GM12878 (cell line): ENCODE results near the gene MBOAT7. TPM values are rescaled to one million over a fixed set of nuclear protein-coding genes. Genes with fewer than 3 reads are reported as not detected.

Experiments used
- ATAC-seq: fragments of 200-7000 bp; cut with Tn5 transposase; 3 replicates; pipeline ENCODE4 v1.9.1; 2020; ENCODE audit warnings: mild to moderate bottlenecking, moderate library complexity
- BruUV-seq: library from RNA; stranded (reverse); fragments of 400-500 nt; replicated peaks from 2 replicates; lab custom pipeline; 2021; lab: Mats Ljungman, UMichigan
- CTCF ChIA-PET: fragments of 300-600 bp; sonication (Branson Sonifier 250); formaldehyde crosslinking; extraction: SDS; loops from one replicate; lab custom pipeline; 2021; ENCODE audit warnings: inconsistent platforms; lab: Yijun Ruan, JAX
- POLR2A ChIA-PET: fragments of 350-600 bp; formaldehyde crosslinking; extraction: SDS; loops from one replicate; lab custom pipeline; 2021; ENCODE audit warnings: inconsistent platforms; lab: Charles Lee
- RAD21 ChIA-PET: fragments of 300-600 bp; sonication (Branson Sonifier 250); formaldehyde crosslinking; loops from one replicate; lab custom pipeline; 2023; ENCODE audit warnings: antibody characterized with exemption; ENCODE audit not compliant: unreplicated experiment; lab: Charles Lee
- SMC1A ChIA-PET: fragments of 300-600 bp; sonication (Branson Sonifier 250); formaldehyde crosslinking; loops from one replicate; lab custom pipeline; 2023; ENCODE audit not compliant: unreplicated experiment, uncharacterized antibody; lab: Charles Lee
- DNase-seq: peaks from one replicate; pipeline ENCODE4 v3.0.0-alpha.2; 2011; ENCODE audit warnings: low read depth, low spot score
- FAIRE-seq: peaks from 3 replicates; lab custom pipeline; 2011; peaks lifted over from hg19 to GRCh38; lab: Jason Lieb, UNC
- H2AFZ ChIP-seq: 2 replicates; pipeline ENCODE4 v1.6.0; 2011; ENCODE audit warnings: low read depth, low read length, control low read depth; ENCODE audit not compliant: control insufficient read depth
- H3K27ac ChIP-seq: 2 replicates; pipeline ENCODE4 v1.5.1; 2011; ENCODE audit warnings: control low read depth; ENCODE audit not compliant: control insufficient read depth, insufficient read depth
- H3K27me3 ChIP-seq, 2 experiments: replicated peaks in 1 of 2; 2 replicates each; pipeline versions ENCODE4 v1.6.0 to v1.6.1; 2011; ENCODE audit warnings: low read length in 1 of 2; ENCODE audit not compliant: control insufficient read depth in 2 of 2, insufficient read depth in 2 of 2
- H3K36me3 ChIP-seq, 2 experiments: 2 replicates each; pipeline ENCODE4 v1.5.1; 2011; ENCODE audit warnings: low read length in 1 of 2; ENCODE audit not compliant: control insufficient read depth in 2 of 2, insufficient read depth in 2 of 2
- H3K4me1 ChIP-seq: 2 replicates; pipeline ENCODE4 v1.6.1; 2011; ENCODE audit warnings: mild to moderate bottlenecking, low read length, moderate library complexity, mixed read lengths; ENCODE audit not compliant: control insufficient read depth, insufficient read depth
- H3K4me2 ChIP-seq: 2 replicates; pipeline ENCODE4 v1.6.0; 2011; ENCODE audit warnings: control low read depth; ENCODE audit not compliant: control insufficient read depth, insufficient read depth
- H3K4me3 ChIP-seq: fragments of 200-600 bp; sonication (generic); 2 replicates; pipeline ENCODE4 v1.5.1; 2016
- H3K79me2 ChIP-seq: 2 replicates; pipeline ENCODE4 v1.6.0; 2011; ENCODE audit warnings: low read length; ENCODE audit not compliant: control insufficient read depth, insufficient read depth
- H3K9ac ChIP-seq: 2 replicates; pipeline ENCODE4 v1.8.0; 2011; ENCODE audit warnings: low read length, control low read depth, mixed read lengths; ENCODE audit not compliant: control insufficient read depth, insufficient read depth
- H3K9me3 ChIP-seq: replicated peaks from 3 replicates; pipeline ENCODE4 v1.5.1; 2011; ENCODE audit warnings: mild to moderate bottlenecking, low read length; ENCODE audit not compliant: control insufficient read depth, insufficient read depth
- H4K20me1 ChIP-seq: 2 replicates; pipeline ENCODE4 v1.6.0; 2011; ENCODE audit not compliant: control insufficient read depth, insufficient read depth
- ASH2L ChIP-seq: fragments of 300-600, 200-600 bp; sonication (generic); IDR thresholded peaks from 2 replicates; pipeline ENCODE4 v1.6.1; 2017; ENCODE audit warnings: low read depth, mild to moderate bottlenecking, borderline replicate concordance
- ATF3 ChIP-seq: IDR thresholded peaks from 2 replicates; pipeline ENCODE4 v1.6.1; 2011; ENCODE audit warnings: low read depth, mild to moderate bottlenecking, low read length, moderate library complexity, borderline replicate concordance; ENCODE audit errors: extremely low read depth
- CBX5 ChIP-seq: sonication (generic); IDR thresholded peaks from 2 replicates; pipeline ENCODE4 v1.6.1; 2016; ENCODE audit warnings: low read depth, moderate library complexity, mild to moderate bottlenecking, inconsistent platforms
- CREM ChIP-seq: IDR thresholded peaks from 2 replicates; pipeline ENCODE4 v1.6.1; 2014; ENCODE audit warnings: antibody characterized with exemption, low read depth
- ESRRA ChIP-seq: IDR thresholded peaks from 2 replicates; pipeline ENCODE4 v1.6.1; 2012; ENCODE audit warnings: mild to moderate bottlenecking, low read length, improper control_type of control experiment
- HCFC1 ChIP-seq: fragments of 150-350 bp; IDR thresholded peaks from 2 replicates; pipeline ENCODE4 v1.6.1; 2014; ENCODE audit warnings: low read length
- IRF5 ChIP-seq: fragments of 450-650 bp; IDR thresholded peaks from 2 replicates; pipeline ENCODE4 v1.6.1; 2017; ENCODE audit warnings: borderline replicate concordance
- NFIC ChIP-seq: IDR thresholded peaks from 2 replicates; pipeline ENCODE4 v1.6.1; 2012; ENCODE audit warnings: low read depth, mild to moderate bottlenecking, inconsistent platforms, low read length, moderate library complexity
- NR2C1 ChIP-seq: fragments of 450-650 bp; IDR thresholded peaks from 2 replicates; pipeline ENCODE4 v1.6.1; 2017; ENCODE audit warnings: antibody characterized with exemption, mild to moderate bottlenecking, moderate library complexity
- RAD21 ChIP-seq: IDR thresholded peaks from 2 replicates; pipeline ENCODE4 v1.6.1; 2011; ENCODE audit warnings: mild to moderate bottlenecking, low read depth, low read length, moderate library complexity; ENCODE audit not compliant: insufficient read depth
- STAT3 ChIP-seq: IDR thresholded peaks from 2 replicates; pipeline ENCODE4 v1.6.1; 2011; ENCODE audit warnings: low read depth, low read length, improper control_type of control experiment
- TBL1XR1 ChIP-seq: IDR thresholded peaks from 2 replicates; pipeline ENCODE4 v1.6.1; 2012; ENCODE audit warnings: low read depth, low read length, improper control_type of control experiment
- YBX1 ChIP-seq: fragments of 450-650 bp; IDR thresholded peaks from 2 replicates; pipeline ENCODE4 v1.6.1; 2016; ENCODE audit warnings: antibody characterized with exemption
- ZBED1 ChIP-seq: IDR thresholded peaks from 2 replicates; pipeline ENCODE4 v1.6.1; 2016; ENCODE audit warnings: borderline replicate concordance
- ZBTB33 ChIP-seq: fragments of 450-650 bp; IDR thresholded peaks from 2 replicates; pipeline ENCODE4 v1.6.1; 2017; ENCODE audit warnings: mild to moderate bottlenecking
- ZNF687 ChIP-seq: fragments of 450-650 bp; IDR thresholded peaks from 2 replicates; pipeline ENCODE4 v1.6.1; 2017; ENCODE audit warnings: mild to moderate bottlenecking, moderate library complexity
- WGBS: methylation state at CpG from one replicate; pipeline ENCODE4 v1.1.6; 2016; ENCODE audit warnings: low lambda C conversion rate; ENCODE audit not compliant: insufficient replicate concordance, insufficient coverage; ENCODE audit errors: missing lambda C conversion rate; 5-methylcytosine and 5-hydroxymethylcytosine counted together
- in situ Hi-C: fragments of 300-500 bp; cut with MboI; formaldehyde crosslinking; loops from 9 replicates; pipeline ENCODE4 v1.14.3; 2018; ENCODE audit warnings: mixed read lengths
- intact Hi-C: fragments of 100-400 bp; cut with micrococcal nuclease; formaldehyde crosslinking; loops from one replicate; pipeline ENCODE4 v1.14.2; 2022; ENCODE audit not compliant: unreplicated experiment
- polyA plus RNA-seq, 11 experiments: library from polyadenylated mRNA; depleted of rRNA in 4 of 11; unstranded in 6 of 11; stranded (reverse) in 5 of 11; fragments of >200 nt; fragmentation: Nextera tagmentation in 4 of 11; fragmentation: Illumina TruSeq in 1 of 11; extraction: Ambion mirVana in 4 of 11; extraction: Trizol in 1 of 11; gene quantifications; 1 replicate in 1 of 11; 2 replicates in 10 of 11; pipeline versions ENCODE4 v1.2.1 to v1.2.3, GENCODE V29; 2011 to 2016; ENCODE audit warnings: inconsistent platforms in 2 of 11, missing spikeins in 2 of 11, low read depth in 1 of 11
- total RNA-seq, 4 experiments: library from RNA; depleted of rRNA in 3 of 4; stranded (reverse); fragments of >200 nt in 3 of 4; fragmentation: Illumina TruSeq in 1 of 4; extraction: Trizol in 1 of 4; gene quantifications; 2 replicates each; pipeline versions ENCODE4 v1.2.1 to v1.2.3, GENCODE V29; 2013 to 2021

MBOAT7 gene
- total and polyA plus RNA-seq, 10 of the 15 experiments (the other 5 are each of a cell fraction or from before 2014, with no cell fraction given): 0.69 to 44.5 (median 21.7) TPM

- TF ChIP-seq ASH2L (no peak), CREM (no peak), STAT3 (no peak), YBX1 (no peak)
Observed at GRCh38 chr19:54165222-54165621, 24.2 kb downstream of the MBOAT7 start (continued).

- no TSS peak for BruUV-seq
- SMC1A ChIA-PET: no interaction called here
- Histone ChIP-seq H3K9me3 (no peaks in the 10 kb centered on the region; the same call in 2 of the 3 replicates), H3K4me3 (no peak overlapping the region), H3K9ac (no peak overlapping the region), H3K4me2 (no peak overlapping the region), H3K36me3 (no peaks in the 10 kb centered on the region), H3K79me2 (no peaks in the 10 kb centered on the region; the same call in 1 of the 2 replicates), H3K27me3 (no peaks in the 10 kb centered on the region), H4K20me1 (no peaks in the 10 kb centered on the region), H3K27ac (no peak overlapping the region), H2AFZ (no peak overlapping the region), H3K4me1 (peaks cover 4% of the 10 kb centered on the region; the same call in 1 of the 2 replicates)
- DNase-seq (no peak), FAIRE-seq (no peak), ATAC-seq (no peak)
- POLR2A ChIA-PET: no interaction called here
- intact Hi-C loops: no loop called here
- RAD21 ChIA-PET: no interaction called here
- in situ Hi-C loops: no loop called here
- CTCF ChIA-PET: interaction anchor here (1.2 kb wide), 1 partner anchor 224 kb away, joined by 6 read pairs; no protein-coding TSS in a partner anchor
- WGBS: 19% methylated on average over 37 of the region's 37 CpGs
- TF ChIP-seq RAD21 (no peak), TBL1XR1 (no peak), ESRRA (no peak), ZBED1 (no peak), ZBTB33 (no peak), NR2C1 (no peak), NFIC (no peak), CBX5 (no peak), ATF3 (no peak), IRF5 (no peak), HCFC1 (no peak), ZNF687 (no peak)
Observed at GRCh38 chr19:54164369-54165068, 24.9 kb downstream of the MBOAT7 start.
